Upper lobe of right lung (tissue), 1 donor: Measurements from ENCODE around the gene GDNF. TPM values are rescaled to one million over a fixed set of nuclear protein-coding genes. Genes with fewer than 3 reads are reported as not detected.

Source experiments
- ATAC-seq: fragments of 200-7000 bp; cut with Tn5 transposase; one replicate; pipeline ENCODE4 v1.9.1; 2020; ENCODE audit warnings: mild to moderate bottlenecking, moderate library complexity
- DNase-seq: peaks from one replicate; pipeline ENCODE4 v3.0.0-alpha.2; 2020
- H3K27ac ChIP-seq: fragments of 200-600 bp; one replicate; pipeline ENCODE4 v1.8.0; 2022
- H3K27me3 ChIP-seq: fragments of 200-600 bp; one replicate; pipeline ENCODE4 v1.8.0; 2022; ENCODE audit warnings: mild to moderate bottlenecking
- H3K36me3 ChIP-seq: fragments of 200-600 bp; one replicate; pipeline ENCODE4 v1.8.0; 2022
- H3K4me1 ChIP-seq: fragments of 200-600 bp; one replicate; pipeline ENCODE4 v1.8.0; 2022
- H3K4me3 ChIP-seq: fragments of 200-600 bp; one replicate; pipeline ENCODE4 v1.8.0; 2022; ENCODE audit warnings: mild to moderate bottlenecking
- H3K9me3 ChIP-seq: fragments of 200-600 bp; one replicate; pipeline ENCODE4 v1.8.0; 2022
- CTCF ChIP-seq: fragments of 200-600 bp; IDR thresholded peaks from one replicate; pipeline ENCODE4 v1.8.0; 2022; ENCODE audit warnings: antibody characterized with exemption
- intact Hi-C: fragments of 100-400 bp; cut with DNase I; formaldehyde crosslinking; loops from one replicate; pipeline ENCODE4 v1.11.0; 2022
- total RNA-seq: library from RNA; stranded (reverse); fragmentation: NEBNext Ultra II Directional; extraction: Animal tissue kit (Norgen Biotek cat#: 25700); gene quantifications from one replicate; pipeline ENCODE4 v1.2.1, GENCODE V29; 2021
- donor health status: DM: no; HTN: yes; CAD: no; lungs with severe emphysema.

Gene GDNF
- total RNA-seq, 1 donor from 2014 or later, result 0.23 TPM

GRCh38 chr5:37769840-37770239 is 70.0 kb downstream of the GDNF start:
- H3K9me3 ChIP-seq, result peaks cover 5% of the 10 kb centered on the region
- no peaks in the 10 kb centered on the region for H3K4me1 ChIP-seq
- ATAC-seq (no peak), DNase-seq (no peak)
- no peak for TF ChIP-seq CTCF
- intact Hi-C loops, result no loop called here
- no peaks in the 10 kb centered on the region for H3K36me3 ChIP-seq
- no peaks in the 10 kb centered on the region for H3K27me3 ChIP-seq
- H3K27ac ChIP-seq, result no peak overlapping the region
- no peak overlapping the region for H3K4me3 ChIP-seq

DNA sequence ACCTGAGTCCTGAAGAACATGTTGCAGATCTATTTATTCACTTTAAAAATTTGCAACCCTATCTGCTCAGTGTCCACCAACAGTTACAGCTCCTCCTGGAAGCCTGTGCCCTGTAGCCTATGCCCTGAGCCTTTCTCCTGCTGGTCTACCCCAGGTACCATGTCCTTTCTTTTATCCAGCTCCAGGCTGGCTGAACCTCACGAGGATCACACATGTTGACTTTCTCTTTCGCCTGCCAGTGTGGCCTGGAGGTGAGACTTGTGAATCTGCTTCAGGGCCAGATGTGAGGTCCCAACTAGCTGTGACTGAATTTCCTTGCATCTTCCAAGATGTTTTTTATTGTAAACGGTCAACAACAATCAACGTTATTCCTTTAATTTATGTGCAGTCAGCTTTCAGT is 70.7 kb downstream of the GDNF start:
- intact Hi-C loops, result no loop called here
- ATAC-seq, result no peak

DNA sequence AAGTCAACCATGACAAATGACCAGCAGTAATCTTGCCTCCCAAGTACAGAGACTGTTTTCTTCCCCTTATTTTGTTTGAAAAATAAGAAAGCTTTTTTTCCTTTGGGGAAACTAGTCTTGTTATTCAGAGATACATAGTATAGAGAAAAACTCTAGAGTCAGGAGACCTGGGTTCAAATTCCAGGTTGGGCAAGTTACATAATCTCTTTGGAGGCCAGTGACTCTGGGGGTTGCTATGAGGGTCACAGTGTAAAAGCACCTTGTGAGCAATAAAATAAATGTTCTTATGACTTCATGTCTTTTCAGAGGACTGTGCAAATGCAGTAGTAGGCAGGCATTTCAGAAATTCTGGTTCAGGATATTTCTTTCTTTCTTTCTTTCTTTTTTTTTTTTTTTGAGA is 71.5 kb downstream of the GDNF start:
- Histone ChIP-seq H3K9me3 (no peaks in the 10 kb centered on the region), H3K27me3 (no peaks in the 10 kb centered on the region), H3K27ac (no peak overlapping the region), H3K4me1 (no peaks in the 10 kb centered on the region), H3K36me3 (no peaks in the 10 kb centered on the region), H3K4me3 (no peak overlapping the region)
- TF ChIP-seq CTCF, result no peak
- DNase-seq, result no peak
- no peak for ATAC-seq
- intact Hi-C loops, result no loop called here

More for the DNA sequence above, 70.7 kb downstream of the GDNF start:
- no peaks in the 10 kb centered on the region for H3K9me3 ChIP-seq
- TF ChIP-seq CTCF, result no peak
- H3K36me3 ChIP-seq, result no peaks in the 10 kb centered on the region
- no peak overlapping the region for H3K27ac ChIP-seq
- H3K27me3 ChIP-seq, result no peaks in the 10 kb centered on the region
- H3K4me1 ChIP-seq, result no peaks in the 10 kb centered on the region
- DNase-seq, result no peak
- H3K4me3 ChIP-seq, result no peak overlapping the region

DNA sequence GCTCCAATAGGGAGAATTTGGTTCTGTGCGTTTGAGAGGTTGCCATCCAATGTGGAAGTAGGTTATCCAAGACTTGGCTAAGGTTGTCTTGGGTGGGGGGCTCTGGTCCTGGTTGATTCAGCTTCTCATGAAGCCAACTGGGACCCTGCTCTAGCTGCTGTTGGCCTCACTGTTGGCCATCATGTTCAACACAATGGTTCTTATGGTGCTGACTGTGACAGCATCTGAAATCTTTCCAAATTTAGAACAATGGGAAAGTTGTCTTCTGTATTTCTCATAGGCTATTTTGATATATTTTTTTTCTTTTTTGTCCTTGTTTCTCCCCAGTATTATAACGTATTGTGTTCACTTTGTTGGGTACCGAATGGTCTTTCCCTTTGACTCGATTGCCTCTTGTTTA is 71.9 kb downstream of the GDNF start:
- Histone ChIP-seq H3K36me3 (no peaks in the 10 kb centered on the region), H3K4me1 (no peaks in the 10 kb centered on the region), H3K27ac (no peak overlapping the region), H3K27me3 (no peaks in the 10 kb centered on the region), H3K9me3 (no peaks in the 10 kb centered on the region), H3K4me3 (no peak overlapping the region)
- no peak for DNase-seq
- ATAC-seq, result no peak
- no peak for TF ChIP-seq CTCF
- intact Hi-C loops, result no loop called here

GRCh38 chr5:37767251-37767650 is 72.6 kb downstream of the GDNF start:
- DNase-seq, result no peak

More at GRCh38 chr5:37767251-37767650, 72.6 kb downstream of the GDNF start:
- ATAC-seq, result no peak
- no peaks in the 10 kb centered on the region for H3K4me1 ChIP-seq
- no peaks in the 10 kb centered on the region for H3K27me3 ChIP-seq
- no peak overlapping the region for H3K27ac ChIP-seq
- no peak for TF ChIP-seq CTCF
- no peaks in the 10 kb centered on the region for H3K36me3 ChIP-seq
- no peaks in the 10 kb centered on the region for H3K9me3 ChIP-seq
- H3K4me3 ChIP-seq, result no peak overlapping the region
- intact Hi-C loops, result no loop called here
